Measurements from ENCODE around the gene OR3A2. TPM values are rescaled to one million over a fixed set of nuclear protein-coding genes. Genes with fewer than 3 reads are reported as not detected.
"Not testable (repeated sequence)": the region's sequence is repeated elsewhere in the genome, so short reads cannot be mapped to it uniquely, and the experiment has no call there.

The OR3A2 gene
- total RNA-seq, 1 experiment from 2014 or later: not detected

DNA sequence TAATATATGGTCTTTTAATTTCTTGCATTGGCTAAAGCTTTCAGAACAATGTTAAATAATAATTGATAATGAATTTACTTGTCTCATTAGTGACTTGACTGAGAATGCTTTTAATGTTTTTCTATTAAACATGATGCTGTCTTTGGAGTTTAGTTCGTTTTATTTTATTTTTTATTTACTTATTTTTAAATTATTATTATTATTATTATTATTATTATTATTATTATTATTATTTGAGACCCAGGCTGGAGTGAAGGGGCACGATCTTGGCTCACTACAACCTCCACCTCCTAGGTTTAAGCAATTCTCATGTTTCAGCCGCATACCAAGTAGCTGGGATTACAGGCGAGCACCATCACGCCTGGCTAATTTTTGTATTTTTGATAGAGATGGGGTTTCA, 29.5 kb upstream of the OR3A2 start:
- BruUV-seq (replicated peaks): no TSS peak
- no peaks in the 10 kb centered on the region for H3K36me3 Mint-ChIP-seq (ENCODE audit: insufficient read depth, unreplicated experiment)
- no peak overlapping the region for H3K4me3 Mint-ChIP-seq (ENCODE audit: unreplicated experiment)
- TF ChIP-seq, protein P1, sequence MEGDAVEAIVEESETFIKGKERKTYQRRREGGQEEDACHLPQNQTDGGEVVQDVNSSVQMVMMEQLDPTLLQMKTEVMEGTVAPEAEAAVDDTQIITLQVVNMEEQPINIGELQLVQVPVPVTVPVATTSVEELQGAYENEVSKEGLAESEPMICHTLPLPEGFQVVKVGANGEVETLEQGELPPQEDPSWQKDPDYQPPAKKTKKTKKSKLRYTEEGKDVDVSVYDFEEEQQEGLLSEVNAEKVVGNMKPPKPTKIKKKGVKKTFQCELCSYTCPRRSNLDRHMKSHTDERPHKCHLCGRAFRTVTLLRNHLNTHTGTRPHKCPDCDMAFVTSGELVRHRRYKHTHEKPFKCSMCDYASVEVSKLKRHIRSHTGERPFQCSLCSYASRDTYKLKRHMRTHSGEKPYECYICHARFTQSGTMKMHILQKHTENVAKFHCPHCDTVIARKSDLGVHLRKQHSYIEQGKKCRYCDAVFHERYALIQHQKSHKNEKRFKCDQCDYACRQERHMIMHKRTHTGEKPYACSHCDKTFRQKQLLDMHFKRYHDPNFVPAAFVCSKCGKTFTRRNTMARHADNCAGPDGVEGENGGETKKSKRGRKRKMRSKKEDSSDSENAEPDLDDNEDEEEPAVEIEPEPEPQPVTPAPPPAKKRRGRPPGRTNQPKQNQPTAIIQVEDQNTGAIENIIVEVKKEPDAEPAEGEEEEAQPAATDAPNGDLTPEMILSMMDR (IDR thresholded peaks at IDR 0.05; ENCODE audit: unreplicated experiment): no peak
- DNase-seq (ENCODE audit: unreplicated experiment): no peak
- peaks cover 7% of the 10 kb centered on the region for H3K9me3 Mint-ChIP-seq (ENCODE audit: unreplicated experiment)
- POLR2A ChIA-PET: no interaction called here
- H3K27ac Mint-ChIP-seq (ENCODE audit: low read depth, unreplicated experiment): no peak overlapping the region
- intact Hi-C loops (cut with micrococcal nuclease): no loop called here
- H3K4me1 Mint-ChIP-seq (ENCODE audit: insufficient read depth, unreplicated experiment): no peaks in the 10 kb centered on the region
- peaks cover 43% of the 10 kb centered on the region for H3K27me3 Mint-ChIP-seq (ENCODE audit: insufficient read depth, unreplicated experiment)
- CTCF ChIA-PET: no interaction called here

DNA sequence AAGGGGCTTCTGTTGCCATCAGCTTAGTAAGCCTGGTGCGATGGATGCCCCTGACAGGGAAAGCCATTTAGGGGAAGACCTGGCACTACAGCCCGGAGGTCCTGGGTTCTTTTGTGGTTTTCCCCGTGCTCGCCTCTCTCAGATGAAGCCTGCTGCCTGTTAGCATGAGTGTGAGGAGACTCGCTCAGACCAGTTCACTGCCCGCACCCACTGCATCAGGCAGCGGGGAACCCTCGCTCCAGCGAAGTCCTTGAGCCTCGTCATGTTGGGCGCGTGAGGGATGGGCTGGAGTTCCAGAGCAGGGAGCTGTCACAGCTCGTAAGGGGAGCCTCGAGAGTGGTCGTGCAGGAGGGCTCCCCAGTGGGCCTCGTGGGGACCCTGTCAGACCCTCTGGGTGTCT, 26.1 kb upstream of the OR3A2 start:
- H3K4me3 Mint-ChIP-seq (ENCODE audit: unreplicated experiment); POLR2A ChIA-PET; CTCF ChIA-PET; H3K27ac Mint-ChIP-seq (ENCODE audit: low read depth, unreplicated experiment); H3K36me3 Mint-ChIP-seq (ENCODE audit: insufficient read depth, unreplicated experiment); DNase-seq (ENCODE audit: unreplicated experiment); intact Hi-C loops (cut with micrococcal nuclease); BruUV-seq (replicated peaks); H3K4me1 Mint-ChIP-seq (ENCODE audit: insufficient read depth, unreplicated experiment): not testable (repeated sequence)
- peaks cover 24% of the 10 kb centered on the region for H3K27me3 Mint-ChIP-seq (ENCODE audit: insufficient read depth, unreplicated experiment)
- peaks cover 16% of the 10 kb centered on the region for H3K9me3 Mint-ChIP-seq (ENCODE audit: unreplicated experiment)

GRCh38 chr17:3411070-3411469, 25.0 kb upstream of the OR3A2 start, which contains the start of gene OR3A3:
TSS of gene OR3A3 (plus strand) at chr17:3411370.
- TF ChIP-seq, protein P1 (IDR thresholded peaks at IDR 0.05; ENCODE audit: unreplicated experiment): no peak
- intact Hi-C loops (cut with micrococcal nuclease): no loop called here
- peaks cover 14% of the 10 kb centered on the region for H3K27me3 Mint-ChIP-seq (ENCODE audit: insufficient read depth, unreplicated experiment)
- H3K4me1 Mint-ChIP-seq (ENCODE audit: insufficient read depth, unreplicated experiment): no peaks in the 10 kb centered on the region
- peaks cover 25% of the 10 kb centered on the region for H3K9me3 Mint-ChIP-seq (ENCODE audit: unreplicated experiment)
- H3K27ac Mint-ChIP-seq (ENCODE audit: low read depth, unreplicated experiment): no peak within 1 kb of the TSS
- ChIA-PET CTCF (interaction anchor here (0.8 kb wide), 1 partner anchor 208 kb away, joined by 3 read pairs; no protein-coding TSS in a partner anchor), POLR2A (no interaction called here)
- no peak for DNase-seq (ENCODE audit: unreplicated experiment)
- BruUV-seq (replicated peaks): no TSS peak
- no peak within 1 kb of the TSS for H3K4me3 Mint-ChIP-seq (ENCODE audit: unreplicated experiment)
- H3K36me3 Mint-ChIP-seq (ENCODE audit: insufficient read depth, unreplicated experiment): no peaks in the 10 kb centered on the region

- H3K36me3 Mint-ChIP-seq (ENCODE audit: insufficient read depth, unreplicated experiment); H3K27ac Mint-ChIP-seq (ENCODE audit: low read depth, unreplicated experiment); H3K4me1 Mint-ChIP-seq (ENCODE audit: insufficient read depth, unreplicated experiment); H3K4me3 Mint-ChIP-seq (ENCODE audit: unreplicated experiment); POLR2A ChIA-PET; BruUV-seq (replicated peaks); DNase-seq (ENCODE audit: unreplicated experiment); intact Hi-C loops (cut with micrococcal nuclease); CTCF ChIA-PET: not testable (repeated sequence)
- peaks cover 29% of the 10 kb centered on the region for H3K27me3 Mint-ChIP-seq (ENCODE audit: insufficient read depth, unreplicated experiment)
- peaks cover 19% of the 10 kb centered on the region for H3K9me3 Mint-ChIP-seq (ENCODE audit: unreplicated experiment)
Observed at GRCh38 chr17:3403856-3404255, 17.7 kb upstream of the OR3A2 start.

- Mint-ChIP-seq H3K27me3 (ENCODE audit: insufficient read depth, unreplicated experiment) (peaks cover 29% of the 10 kb centered on the region), H3K4me3 (ENCODE audit: unreplicated experiment) (no peak overlapping the region), H3K9me3 (ENCODE audit: unreplicated experiment) (peaks cover 9% of the 10 kb centered on the region), H3K27ac (ENCODE audit: low read depth, unreplicated experiment) (no peak overlapping the region), H3K4me1 (ENCODE audit: insufficient read depth, unreplicated experiment) (no peaks in the 10 kb centered on the region), H3K36me3 (ENCODE audit: insufficient read depth, unreplicated experiment) (no peaks in the 10 kb centered on the region)
- intact Hi-C loops (cut with micrococcal nuclease): no loop called here
- no peak for DNase-seq (ENCODE audit: unreplicated experiment)
- BruUV-seq (replicated peaks): no TSS peak
- TF ChIP-seq, protein P1 (IDR thresholded peaks at IDR 0.05; ENCODE audit: unreplicated experiment): no peak
- ChIA-PET POLR2A (no interaction called here), CTCF (no interaction called here)
Observed at GRCh38 chr17:3401786-3402185, 15.7 kb upstream of the OR3A2 start.

Data from MCF 10A (cell line).